Activated CD8-positive, alpha-beta T cell treated with anti-CD3 and anti-CD28 coated beads, Interleukin-2, amount 10 ng/mL, durations not matched to agents 7 days and 5 days (primary cell): ENCODE data around the gene ALDH1B1. TPM values are rescaled to one million over a fixed set of nuclear protein-coding genes. Genes with fewer than 3 reads are reported as not detected.

Source experiments
- ATAC-seq: fragments of 150-1000 bp; cut with Tn5 transposase; one replicate; pipeline ENCODE4 v1.10.0; 2021; ENCODE audit warnings: moderate library complexity
- CTCF ChIA-PET: fragments of 350-600 bp; sonication (Branson Sonifier 250); formaldehyde crosslinking; loops from one replicate; lab custom pipeline; 2021; ENCODE audit warnings: antibody characterized with exemption; lab: Charles Lee
- POLR2A ChIA-PET: fragments of 350-600 bp; sonication (Branson Sonifier 250); formaldehyde crosslinking; loops from one replicate; lab custom pipeline; 2021; ENCODE audit warnings: antibody characterized with exemption; lab: Charles Lee
- DNase-seq: peaks from one replicate; pipeline ENCODE4 v3.0.0-alpha.2; 2020
- H3K27ac Mint-ChIP-seq: one replicate; pipeline ENCODE4 v1.8.0; 2021; ENCODE audit warnings: mild to moderate bottlenecking, mixed read lengths
- H3K27me3 Mint-ChIP-seq: one replicate; pipeline ENCODE4 v1.8.0; 2021; ENCODE audit warnings: low read depth, mixed read lengths
- H3K36me3 Mint-ChIP-seq: one replicate; pipeline ENCODE4 v1.8.0; 2021; ENCODE audit warnings: low read depth, mixed read lengths
- H3K4me1 Mint-ChIP-seq: one replicate; pipeline ENCODE4 v1.8.0; 2021; ENCODE audit warnings: low read depth, mixed read lengths
- H3K4me3 Mint-ChIP-seq: one replicate; pipeline ENCODE4 v1.8.0; 2021; ENCODE audit warnings: mild to moderate bottlenecking, mixed read lengths
- H3K9me3 Mint-ChIP-seq: one replicate; pipeline ENCODE4 v1.8.0; 2022; ENCODE audit warnings: mixed read lengths; ENCODE audit not compliant: insufficient read depth
- total RNA-seq, 2 experiments: library from RNA; stranded (reverse); gene quantifications; one replicate each; pipeline ENCODE4 v1.2.3, GENCODE V29; 2021

Gene ALDH1B1
- total RNA-seq, 2 experiments from 2014 or later = 14.7 to 16.3 TPM

- no peaks in the 10 kb centered on the region for H3K9me3 Mint-ChIP-seq
- H3K27me3 Mint-ChIP-seq = peaks cover 48% of the 10 kb centered on the region
These were observed 30.9 kb downstream of the ALDH1B1 start for GRCh38 chr9:38423273-38423972.

GRCh38 chr9:38423973-38424843, 31.7 kb downstream of the ALDH1B1 start, which contains the start of gene IGFBPL1:
Gene IGFBPL1, minus strand, starts transcription at chr9:38424454. Its CDS starts 30 bp downstream, at chr9:38424424.
- H3K4me1 Mint-ChIP-seq = no peaks in the 10 kb centered on the region
- H3K27ac Mint-ChIP-seq = no peak within 1 kb of the TSS
- peaks cover 48% of the 10 kb centered on the region for H3K27me3 Mint-ChIP-seq
- H3K36me3 Mint-ChIP-seq = no peaks in the 10 kb centered on the region
- CTCF ChIA-PET = no interaction called here
- no peak for DNase-seq
- POLR2A ChIA-PET = no interaction called here
- H3K4me3 Mint-ChIP-seq = peak within 1 kb of the TSS; percentile 28
- peak; percentile 60 for ATAC-seq
- no peaks in the 10 kb centered on the region for H3K9me3 Mint-ChIP-seq

More at GRCh38 chr9:38423273-38423972, 30.9 kb downstream of the ALDH1B1 start:
- CTCF ChIA-PET = no interaction called here
- Mint-ChIP-seq H3K36me3 (no peaks in the 10 kb centered on the region), H3K4me3 (no peak overlapping the region), H3K4me1 (no peaks in the 10 kb centered on the region), H3K27ac (no peak overlapping the region)
- POLR2A ChIA-PET = no interaction called here
- no peak for ATAC-seq
- no peak for DNase-seq

GRCh38 chr9:38424918-38425317, 32.4 kb downstream of the ALDH1B1 start:
- H3K4me1 Mint-ChIP-seq = no peaks in the 10 kb centered on the region
- H3K27me3 Mint-ChIP-seq = peaks cover 48% of the 10 kb centered on the region

GRCh38 chr9:38428062-38428461, 35.6 kb downstream of the ALDH1B1 start:
- Mint-ChIP-seq H3K4me3 (no peak overlapping the region), H3K4me1 (peaks cover 9% of the 10 kb centered on the region), H3K27me3 (peaks cover 38% of the 10 kb centered on the region), H3K27ac (no peak overlapping the region), H3K9me3 (no peaks in the 10 kb centered on the region), H3K36me3 (no peaks in the 10 kb centered on the region)
- POLR2A ChIA-PET = no interaction called here
- no peak for ATAC-seq
- CTCF ChIA-PET = no interaction called here
- DNase-seq = no peak

More at GRCh38 chr9:38424918-38425317, 32.4 kb downstream of the ALDH1B1 start:
- no peaks in the 10 kb centered on the region for H3K9me3 Mint-ChIP-seq
- no peaks in the 10 kb centered on the region for H3K36me3 Mint-ChIP-seq
- no peak for ATAC-seq
- POLR2A ChIA-PET = no interaction called here
- H3K27ac Mint-ChIP-seq = no peak overlapping the region
- no peak for DNase-seq
- CTCF ChIA-PET = no interaction called here
- H3K4me3 Mint-ChIP-seq = no peak overlapping the region

- no peak for ATAC-seq
- DNase-seq = no peak
- H3K4me1 Mint-ChIP-seq = peaks cover 9% of the 10 kb centered on the region
- POLR2A ChIA-PET = no interaction called here
- no peak overlapping the region for H3K27ac Mint-ChIP-seq
- peaks cover 26% of the 10 kb centered on the region for H3K27me3 Mint-ChIP-seq
- no peaks in the 10 kb centered on the region for H3K36me3 Mint-ChIP-seq
- CTCF ChIA-PET = no interaction called here
- no peaks in the 10 kb centered on the region for H3K9me3 Mint-ChIP-seq
- H3K4me3 Mint-ChIP-seq = no peak overlapping the region
These were observed 38.6 kb downstream of the ALDH1B1 start for GRCh38 chr9:38431116-38431515.

- H3K4me1 Mint-ChIP-seq = peaks cover 9% of the 10 kb centered on the region
- no peaks in the 10 kb centered on the region for H3K9me3 Mint-ChIP-seq
- no peak overlapping the region for H3K4me3 Mint-ChIP-seq
- DNase-seq (no peak), ATAC-seq (no peak)
- CTCF ChIA-PET = interaction anchor here (3.9 kb wide), 1 partner anchor 519 kb away, joined by 16 read pairs; no protein-coding TSS in a partner anchor
- H3K27ac Mint-ChIP-seq = no peak overlapping the region
- H3K27me3 Mint-ChIP-seq = peaks cover 13% of the 10 kb centered on the region
- POLR2A ChIA-PET = no interaction called here
- H3K36me3 Mint-ChIP-seq = no peaks in the 10 kb centered on the region
These were observed 40.5 kb downstream of the ALDH1B1 start for GRCh38 chr9:38432922-38433510.

GRCh38 chr9:38434365-38434764, 41.9 kb downstream of the ALDH1B1 start:
- POLR2A ChIA-PET = no interaction called here
- H3K27me3 Mint-ChIP-seq = peaks cover 10% of the 10 kb centered on the region
- H3K36me3 Mint-ChIP-seq = no peaks in the 10 kb centered on the region

GRCh38 chr9:38434853-38435252, 42.4 kb downstream of the ALDH1B1 start:
- Mint-ChIP-seq H3K36me3 (no peaks in the 10 kb centered on the region), H3K27ac (no peak overlapping the region), H3K27me3 (peaks cover 10% of the 10 kb centered on the region), H3K9me3 (no peaks in the 10 kb centered on the region), H3K4me3 (no peak overlapping the region), H3K4me1 (peaks cover 9% of the 10 kb centered on the region)
- POLR2A ChIA-PET = interaction anchor here (0.5 kb wide), 1 partner anchor 14 kb away, joined by 5 read pairs; no protein-coding TSS in a partner anchor
- ATAC-seq = no peak
- CTCF ChIA-PET = interaction anchor here (1.0 to 3.9 kb wide), 3 partner anchors 18 to 521 kb away, joined by 3 to 16 read pairs (median 4); no protein-coding TSS in a partner anchor
- DNase-seq = no peak

More at GRCh38 chr9:38434365-38434764, 41.9 kb downstream of the ALDH1B1 start:
- Mint-ChIP-seq H3K4me1 (peaks cover 9% of the 10 kb centered on the region), H3K4me3 (no peak overlapping the region), H3K9me3 (no peaks in the 10 kb centered on the region), H3K27ac (no peak overlapping the region)
- CTCF ChIA-PET = interaction anchor here (1.1 to 3.9 kb wide), 2 partner anchors 40 to 521 kb away, joined by 3 to 16 read pairs; no protein-coding TSS in a partner anchor
- DNase-seq (no peak), ATAC-seq (no peak)

GRCh38 chr9:38435521-38435920, 43.0 kb downstream of the ALDH1B1 start:
- Mint-ChIP-seq H3K9me3 (no peaks in the 10 kb centered on the region), H3K27me3 (peaks cover 10% of the 10 kb centered on the region), H3K4me3 (no peak overlapping the region), H3K36me3 (no peaks in the 10 kb centered on the region), H3K27ac (no peak overlapping the region), H3K4me1 (peaks cover 9% of the 10 kb centered on the region)
- ATAC-seq (no peak), DNase-seq (no peak)
- ChIA-PET POLR2A (no interaction called here), CTCF (interaction anchor here (1.0 to 3.9 kb wide), 2 partner anchors 19 to 522 kb away, joined by 4 to 16 read pairs; no protein-coding TSS in a partner anchor)

GRCh38 chr9:38436708-38437107, 44.2 kb downstream of the ALDH1B1 start:
- Mint-ChIP-seq H3K36me3 (no peaks in the 10 kb centered on the region), H3K4me3 (no peak overlapping the region), H3K27ac (no peak overlapping the region), H3K27me3 (peaks cover 8% of the 10 kb centered on the region), H3K4me1 (no peaks in the 10 kb centered on the region), H3K9me3 (no peaks in the 10 kb centered on the region)
- no peak for ATAC-seq
- no peak for DNase-seq
- ChIA-PET CTCF (no interaction called here), POLR2A (no interaction called here)

- CTCF ChIA-PET = no interaction called here
- Mint-ChIP-seq H3K27ac (no peak overlapping the region), H3K27me3 (peaks cover 8% of the 10 kb centered on the region)
These were observed 44.8 kb downstream of the ALDH1B1 start for GRCh38 chr9:38437193-38437823.

More at GRCh38 chr9:38437193-38437823, 44.8 kb downstream of the ALDH1B1 start:
- ATAC-seq = no peak
- no peaks in the 10 kb centered on the region for H3K36me3 Mint-ChIP-seq
- no peak for DNase-seq
- H3K9me3 Mint-ChIP-seq = no peaks in the 10 kb centered on the region
- H3K4me1 Mint-ChIP-seq = no peaks in the 10 kb centered on the region
- POLR2A ChIA-PET = no interaction called here
- H3K4me3 Mint-ChIP-seq = no peak overlapping the region
